ENCODE data around the gene USP25.

Gene USP25

DNA sequence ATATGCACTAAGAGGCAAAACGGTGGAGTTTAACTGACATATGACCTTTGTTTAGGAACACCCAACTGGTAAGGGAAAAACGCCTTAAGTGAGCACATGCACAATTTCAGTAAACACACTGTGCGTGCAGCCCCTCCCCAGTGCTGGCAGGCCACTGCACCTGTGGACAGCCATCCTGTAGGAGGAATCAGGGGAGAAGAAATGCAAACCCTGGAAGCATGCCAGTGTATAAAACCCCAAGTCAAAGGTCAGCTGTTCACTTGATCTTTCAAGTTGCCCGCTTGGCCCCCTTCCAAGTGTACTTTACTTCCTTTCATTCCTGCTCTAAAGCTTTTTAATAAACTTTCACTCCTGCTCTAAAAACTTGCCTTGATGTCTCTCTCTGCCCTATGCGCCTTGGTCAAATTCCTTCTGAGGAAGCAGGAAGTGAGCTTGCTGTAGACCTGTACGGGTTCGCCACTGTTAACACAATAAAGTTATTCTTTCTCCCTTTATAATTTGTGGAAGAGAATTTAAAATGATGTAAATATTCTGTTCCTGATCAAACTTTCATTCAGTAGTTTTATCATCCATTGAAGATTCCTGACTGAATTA, 31.8 kb downstream of the USP25 start:
- DNase-seq (ENCODE audit: low read depth, low spot score) = no peak

GRCh38 chr21:15763359-15763758, 33.6 kb downstream of the USP25 start:
- DNase-seq (ENCODE audit: low read depth, low spot score) = no peak

DNA sequence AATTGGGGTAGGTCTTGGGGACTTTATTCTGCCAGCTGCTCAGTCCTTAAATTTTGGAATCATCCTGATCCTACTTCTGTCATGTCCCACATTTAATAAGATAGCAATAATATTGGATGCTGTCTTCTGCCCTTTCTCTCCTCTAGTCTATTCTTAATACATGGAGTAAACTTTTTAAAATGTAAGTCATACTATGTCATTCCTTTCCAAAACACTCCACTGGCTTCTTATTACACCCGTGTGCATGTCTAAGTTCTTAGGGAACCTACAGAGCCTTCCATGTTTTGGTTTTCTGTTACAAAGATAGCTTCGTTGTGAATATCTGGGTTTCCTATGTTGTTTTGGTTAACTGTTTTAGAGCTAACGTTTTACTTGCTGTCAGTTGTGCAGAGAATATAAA, 35.1 kb downstream of the USP25 start:
- no peak for DNase-seq (ENCODE audit: low read depth, low spot score)

- DNase-seq (ENCODE audit: low read depth, low spot score) = no peak
Observed at GRCh38 chr21:15766952-15767603, 37.3 kb downstream of the USP25 start.

- DNase-seq (ENCODE audit: low read depth, low spot score) = no peak
Observed at GRCh38 chr21:15768045-15768601, 38.3 kb downstream of the USP25 start.

- DNase-seq (ENCODE audit: low read depth, low spot score) = no peak
Observed at GRCh38 chr21:15768853-15769252, 39.1 kb downstream of the USP25 start.

DNA sequence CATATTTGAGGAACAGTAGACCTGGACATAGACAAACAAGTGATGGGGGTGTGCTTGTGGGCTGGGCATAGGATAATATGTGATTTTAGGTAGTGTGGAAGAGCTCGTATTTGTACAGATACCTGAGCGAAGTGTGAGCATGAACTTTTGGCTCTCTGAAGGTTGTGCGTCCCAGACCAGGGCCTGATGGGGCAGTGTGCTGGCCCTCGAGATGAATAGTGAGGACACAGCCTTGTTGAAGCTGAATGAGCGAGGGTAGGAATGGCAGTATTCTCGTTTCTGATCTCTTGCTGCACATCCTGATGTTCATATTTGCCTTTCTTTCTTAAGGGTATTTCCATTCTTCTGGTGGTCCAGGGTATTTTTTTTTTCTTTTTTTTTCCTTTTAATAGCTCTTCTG, 41.5 kb downstream of the USP25 start:
- no peak for DNase-seq (ENCODE audit: low read depth, low spot score)

DNA sequence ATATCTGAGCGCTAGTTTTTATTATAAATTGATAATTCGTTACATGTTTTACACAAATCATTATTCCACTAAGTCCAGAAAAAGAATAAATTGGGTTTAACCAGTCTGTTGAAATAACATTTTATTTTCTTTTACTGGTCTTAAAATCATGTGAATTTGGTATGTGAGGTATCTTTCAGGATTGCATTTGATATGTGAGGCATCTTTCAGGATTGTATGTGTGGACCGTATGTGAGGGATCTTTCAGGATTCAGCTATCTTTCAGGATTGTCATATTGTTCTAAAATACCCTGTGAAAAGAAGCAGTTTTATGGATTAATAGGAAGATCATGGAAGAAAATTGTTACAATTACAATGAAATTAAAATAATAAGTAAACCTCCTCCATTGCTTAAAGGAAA, 42.9 kb downstream of the USP25 start:
- no peak for DNase-seq (ENCODE audit: low read depth, low spot score)

DNA sequence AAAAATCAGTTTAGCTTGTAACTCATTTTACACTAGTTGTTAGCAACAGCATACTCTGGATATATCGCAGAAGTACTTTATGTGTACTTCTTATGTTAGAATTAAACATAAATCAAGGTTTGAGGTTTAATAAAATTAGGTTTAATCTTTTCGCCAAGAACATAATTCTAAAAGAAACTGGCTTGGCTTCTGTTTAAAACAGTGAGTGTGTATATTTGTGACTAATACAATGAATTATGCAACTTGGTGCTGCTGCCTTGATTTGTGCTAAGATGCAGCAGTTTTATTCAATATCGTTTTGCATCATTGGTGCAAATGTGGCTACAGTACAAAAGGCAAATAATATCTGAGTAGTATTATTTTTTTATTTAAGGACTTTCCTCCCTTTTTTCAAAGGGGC, 44.8 kb downstream of the USP25 start:
- no peak for DNase-seq (ENCODE audit: low read depth, low spot score)

- no peak for DNase-seq (ENCODE audit: low read depth, low spot score)
Observed at GRCh38 chr21:15775291-15775690, 45.5 kb downstream of the USP25 start.

DNA sequence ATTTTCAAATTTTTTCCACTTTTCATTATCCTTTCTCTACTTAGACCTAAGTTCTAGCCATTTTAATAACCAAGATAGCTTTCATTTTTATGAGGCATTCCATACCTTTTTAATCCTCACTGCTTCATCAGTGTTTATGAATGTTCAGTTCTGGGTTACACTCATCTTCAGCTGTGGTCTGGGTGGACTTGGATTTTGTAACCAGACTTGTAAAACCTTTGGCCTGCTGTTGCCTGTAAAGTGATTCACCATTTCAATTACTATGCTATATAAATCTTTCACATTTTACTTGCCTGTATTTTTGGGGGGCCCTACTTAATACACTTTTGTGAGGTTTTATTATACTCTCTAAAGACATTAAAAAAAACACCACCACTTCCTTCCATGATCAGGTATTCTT, 46.2 kb downstream of the USP25 start:
- DNase-seq (ENCODE audit: low read depth, low spot score) = peak; percentile 34

GRCh38 chr21:15776818-15777217, 47.0 kb downstream of the USP25 start:
- DNase-seq (ENCODE audit: low read depth, low spot score) = no peak

- DNase-seq (ENCODE audit: low read depth, low spot score) = no peak
Observed at GRCh38 chr21:15781986-15782385, 52.2 kb downstream of the USP25 start.

DNA sequence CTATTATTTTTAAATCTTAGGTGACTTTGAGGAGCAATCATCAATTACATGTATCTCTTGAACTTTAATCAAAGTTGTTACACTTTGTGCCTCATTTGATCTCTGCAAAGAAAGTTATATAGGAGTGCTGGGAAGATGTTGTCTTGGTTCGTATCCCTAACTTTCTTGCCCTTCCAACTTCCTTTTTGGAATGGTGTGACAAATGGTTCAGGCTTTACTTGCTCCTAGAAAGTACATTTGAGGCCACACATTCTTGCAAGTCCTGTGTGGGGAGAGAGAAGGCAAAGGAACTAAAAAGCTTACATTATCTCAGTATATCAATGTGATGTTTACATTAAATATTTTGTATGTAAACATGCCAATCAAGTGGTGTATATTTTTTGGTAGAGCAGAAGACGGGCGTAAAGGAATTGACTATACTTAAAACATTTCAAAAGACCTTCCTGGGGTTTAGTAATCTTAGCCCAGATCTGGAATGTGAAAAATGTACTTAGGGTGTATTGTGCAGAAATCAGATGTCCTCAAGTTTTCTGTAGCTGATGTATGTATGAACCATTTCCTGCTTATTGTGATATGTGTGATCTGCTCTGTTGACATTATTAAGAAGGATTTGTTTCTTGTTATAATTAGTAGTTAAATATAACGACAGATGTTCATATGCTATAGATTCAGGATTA, 59.2 kb downstream of the USP25 start:
- peak; percentile 46 for DNase-seq (ENCODE audit: low read depth, low spot score)

GRCh38 chr21:15793109-15793508, 63.3 kb downstream of the USP25 start:
- no peak for DNase-seq (ENCODE audit: low read depth, low spot score)

DNA sequence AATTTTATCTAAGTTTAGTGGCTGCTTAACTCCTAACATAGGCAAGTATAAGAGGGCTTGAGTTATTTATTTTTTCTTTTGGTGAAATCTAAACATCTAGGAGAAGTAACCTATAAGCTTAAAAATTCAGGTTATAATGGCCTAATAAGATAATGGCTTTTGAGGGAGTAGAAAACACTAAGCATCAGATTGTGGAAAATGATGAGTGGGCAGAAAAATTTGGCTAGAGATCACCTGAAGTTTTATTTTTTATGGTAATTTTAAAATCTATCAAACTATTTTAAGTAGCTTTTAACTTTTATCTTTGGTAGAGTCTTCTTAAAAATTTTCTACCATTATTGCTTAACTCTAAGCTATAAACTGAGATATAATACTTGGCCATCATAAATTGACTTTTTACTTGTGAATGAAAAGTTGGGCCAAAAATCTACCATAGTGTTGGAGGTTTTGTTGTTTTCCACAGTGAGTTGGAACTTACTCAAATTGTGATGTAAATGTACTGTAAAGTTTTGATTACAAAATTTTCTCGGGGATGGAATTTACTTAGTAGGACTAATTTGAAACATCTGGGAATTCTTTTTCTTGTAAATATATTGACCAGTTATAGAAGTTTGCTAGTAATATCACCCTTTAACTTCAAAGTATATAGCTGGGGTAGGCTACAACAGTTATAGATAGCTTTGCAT, 63.9 kb downstream of the USP25 start:
- no peak for DNase-seq (ENCODE audit: low read depth, low spot score)

DNA sequence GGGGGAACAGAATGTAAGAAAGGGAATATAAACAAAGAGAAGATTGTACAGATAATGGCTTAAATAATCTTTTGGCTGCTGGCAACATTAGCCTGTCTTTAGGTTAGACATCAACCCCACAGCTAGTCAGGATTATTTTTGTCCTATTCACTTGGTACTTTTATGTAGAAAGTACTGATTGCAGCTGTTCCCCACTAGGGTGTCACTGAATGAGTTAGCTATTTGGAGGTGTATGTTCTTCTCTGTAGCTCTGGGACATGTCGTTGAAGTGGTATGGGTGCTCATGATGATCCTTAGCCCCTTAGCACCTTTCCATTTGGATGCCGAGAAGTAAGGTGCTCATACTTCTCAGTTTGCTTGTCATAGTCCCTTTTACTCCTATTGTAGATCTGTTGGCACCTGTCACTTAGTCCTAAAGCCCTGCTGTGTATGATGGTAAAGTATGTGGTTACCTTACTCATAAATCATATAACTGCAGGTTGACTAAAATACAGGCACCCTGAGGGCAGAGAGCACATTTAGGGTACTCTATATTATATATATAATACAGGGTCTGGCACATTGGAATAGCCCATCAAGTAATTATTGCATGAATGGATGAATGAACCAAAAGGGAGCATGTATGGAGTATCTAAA, 64.6 kb downstream of the USP25 start:
- DNase-seq (ENCODE audit: low read depth, low spot score) = no peak

DNA sequence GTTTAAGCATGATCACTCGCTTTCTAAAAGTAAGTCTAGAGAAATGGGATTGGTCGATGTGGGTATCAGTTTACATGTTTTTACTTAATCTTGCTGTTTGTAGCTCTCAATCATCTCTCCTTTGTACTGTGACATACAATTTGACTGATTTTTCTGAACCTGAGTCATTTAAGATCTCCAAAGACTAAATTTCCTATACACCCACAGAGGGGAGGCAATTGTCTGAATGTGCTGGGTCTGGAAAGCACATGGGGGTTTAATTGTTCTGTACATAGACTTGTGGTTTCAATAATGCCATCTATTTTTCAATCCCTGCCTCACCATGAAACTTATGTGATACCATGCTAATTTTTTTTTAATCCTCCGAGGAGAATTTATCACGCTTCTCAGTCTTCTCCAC, 65.8 kb downstream of the USP25 start:
- no peak for DNase-seq (ENCODE audit: low read depth, low spot score)

- no peak for DNase-seq (ENCODE audit: low read depth, low spot score)
Observed at GRCh38 chr21:15797577-15798363, 68.0 kb downstream of the USP25 start.

GRCh38 chr21:15801352-15801863, 71.6 kb downstream of the USP25 start:
- DNase-seq (ENCODE audit: low read depth, low spot score) = no peak
